ENCODE results near the gene ESRRA. TPM values are rescaled to one million over a fixed set of nuclear protein-coding genes. Genes with fewer than 3 reads are reported as not detected.

The ESRRA gene
- total and polyA plus RNA-seq, 5 donors, result 132 to 199 (median 147) TPM

GRCh38 chr11:64296830-64297698, 8.3 kb upstream of the ESRRA start:
- H3K27ac ChIP-seq (ENCODE audit: low read length), result no peak overlapping the region
- no peak for DNase-seq
- H3K9me3 ChIP-seq (ENCODE audit: control insufficient read depth, low read length), result no peaks in the 10 kb centered on the region
- ATAC-seq, result no peak
- peaks cover 2% of the 10 kb centered on the region for H3K4me1 ChIP-seq (ENCODE audit: control insufficient read depth, insufficient read depth, low read length)
- H3K27me3 ChIP-seq (ENCODE audit: control insufficient read depth, insufficient read depth), result no peaks in the 10 kb centered on the region
- WGBS, result 14% methylated on average over 34 of the region's 34 CpGs
- intact Hi-C loops (cut with DNase I), result no loop called here
- H3K4me3 ChIP-seq (ENCODE audit: low read length), result no peak overlapping the region

- 42% methylated on average over 18 of the region's 18 CpGs for WGBS
- intact Hi-C loops (cut with DNase I), result no loop called here
- no peak overlapping the region for H3K4me3 ChIP-seq (ENCODE audit: low read length)
- H3K4me1 ChIP-seq (ENCODE audit: control insufficient read depth, insufficient read depth, low read length), result peaks cover 2% of the 10 kb centered on the region
- DNase-seq, result peak in 1 of 3 donors; percentile 68
- ATAC-seq, result no peak
- H3K27ac ChIP-seq (ENCODE audit: low read length), result no peak overlapping the region
- H3K27me3 ChIP-seq (ENCODE audit: control insufficient read depth, insufficient read depth), result no peaks in the 10 kb centered on the region
- no peaks in the 10 kb centered on the region for H3K9me3 ChIP-seq (ENCODE audit: control insufficient read depth, low read length)
Measured at GRCh38 chr11:64297699-64298358, 7.5 kb upstream of the ESRRA start.

- H3K9me3 ChIP-seq (ENCODE audit: control insufficient read depth, low read length), result no peaks in the 10 kb centered on the region
- peak overlapping the region; percentile 37 for H3K4me3 ChIP-seq (ENCODE audit: low read length)
- intact Hi-C loops (cut with DNase I), result no loop called here
Measured at GRCh38 chr11:64298966-64299846, 6.1 kb upstream of the ESRRA start.

GRCh38 chr11:64299847-64300648, 5.3 kb upstream of the ESRRA start, which contains the start of gene CATSPERZ:
Gene CATSPERZ (plus strand): TSS chr11:64300358. CDS start chr11:64300411, 53 bp downstream.
- Histone ChIP-seq H3K27ac (ENCODE audit: low read length) (no peak within 1 kb of the TSS), H3K4me1 (ENCODE audit: control insufficient read depth, insufficient read depth, low read length) (peaks cover 6% of the 10 kb centered on the region), H3K4me3 (ENCODE audit: low read length) (peak within 1 kb of the TSS; percentile 37), H3K9me3 (ENCODE audit: control insufficient read depth, low read length) (no peaks in the 10 kb centered on the region), H3K27me3 (ENCODE audit: control insufficient read depth, insufficient read depth) (no peaks in the 10 kb centered on the region)
- intact Hi-C loops (cut with DNase I), result loop anchor here in 2 of 4 donors (2.0 to 5.0 kb wide), 4 partner anchors 63 to 113 kb away; partner anchors contain the start of genes FERMT3 (in 1 of the 2) and STIP1 (in 1 of the 2)
- no peak for ATAC-seq
- WGBS, result 10% methylated on average over 54 of the region's 54 CpGs
- peak in 2 of 3 donors; percentile 66 for DNase-seq

More at GRCh38 chr11:64298966-64299846, 6.1 kb upstream of the ESRRA start:
- peaks cover 6% of the 10 kb centered on the region for H3K4me1 ChIP-seq (ENCODE audit: control insufficient read depth, insufficient read depth, low read length)
- DNase-seq (peak; percentile 74 to 92 (median 91)), ATAC-seq (peak; percentile 54 to 61)
- H3K27ac ChIP-seq (ENCODE audit: low read length), result no peak overlapping the region
- WGBS, result 4% methylated on average over 60 of the region's 60 CpGs
- no peaks in the 10 kb centered on the region for H3K27me3 ChIP-seq (ENCODE audit: control insufficient read depth, insufficient read depth)

GRCh38 chr11:64303109-64304031, 2.0 kb upstream of the ESRRA start:
- H3K27me3 ChIP-seq (ENCODE audit: control insufficient read depth, insufficient read depth), result no peaks in the 10 kb centered on the region
- no peak overlapping the region for H3K4me3 ChIP-seq (ENCODE audit: low read length)

GRCh38 chr11:64304032-64304315, 1.4 kb upstream of the ESRRA start:
- DNase-seq, result no peak
- WGBS, result 55% methylated on average over 5 of the region's 5 CpGs
- no peaks in the 10 kb centered on the region for H3K27me3 ChIP-seq (ENCODE audit: control insufficient read depth, insufficient read depth)
- no peak for ATAC-seq
- intact Hi-C loops (cut with DNase I), result loop anchor here in 1 of 4 donors (5.0 kb wide), 3 partner anchors 67 to 117 kb away; partner anchors contain the start of genes FERMT3 and STIP1
- H3K9me3 ChIP-seq (ENCODE audit: control insufficient read depth, low read length), result no peaks in the 10 kb centered on the region
- H3K4me3 ChIP-seq (ENCODE audit: low read length), result no peak overlapping the region
- H3K27ac ChIP-seq (ENCODE audit: low read length), result peak overlapping the region; percentile 83
- peaks cover 10% of the 10 kb centered on the region for H3K4me1 ChIP-seq (ENCODE audit: control insufficient read depth, insufficient read depth, low read length)

More at GRCh38 chr11:64303109-64304031, 2.0 kb upstream of the ESRRA start:
- Histone ChIP-seq H3K9me3 (ENCODE audit: control insufficient read depth, low read length) (no peaks in the 10 kb centered on the region), H3K27ac (ENCODE audit: low read length) (peak overlapping the region; percentile 83), H3K4me1 (ENCODE audit: control insufficient read depth, insufficient read depth, low read length) (peaks cover 10% of the 10 kb centered on the region)
- intact Hi-C loops (cut with DNase I), result loop anchor here in 1 of 4 donors (5.0 kb wide), 3 partner anchors 66 to 116 kb away; partner anchors contain the start of genes FERMT3 and STIP1
- peak in 2 of 3 donors; percentile 39 to 47 for DNase-seq
- no peak for ATAC-seq
- WGBS, result 84% methylated on average over 13 of the region's 13 CpGs

- DNase-seq (peak; percentile 93 to 98 (median 97)), ATAC-seq (peak; percentile 55 to 56)
- under 1% methylated on average over 46 of the region's 46 CpGs for WGBS
- Histone ChIP-seq H3K4me3 (ENCODE audit: low read length) (peak overlapping the region; percentile 43), H3K9me3 (ENCODE audit: control insufficient read depth, low read length) (no peaks in the 10 kb centered on the region), H3K4me1 (ENCODE audit: control insufficient read depth, insufficient read depth, low read length) (peaks cover 10% of the 10 kb centered on the region), H3K27ac (ENCODE audit: low read length) (peak overlapping the region; percentile 83), H3K27me3 (ENCODE audit: control insufficient read depth, insufficient read depth) (no peaks in the 10 kb centered on the region)
- intact Hi-C loops (cut with DNase I), result loop anchor here in 1 of 4 donors (5.0 kb wide), 3 partner anchors 67 to 117 kb away; partner anchors contain the start of genes FERMT3 and STIP1
Measured at GRCh38 chr11:64304316-64305072, 830 bp upstream of the ESRRA start.

- peak overlapping the region; percentile 59 for H3K4me3 ChIP-seq (ENCODE audit: low read length)
- WGBS, result 1% methylated on average over 71 of the region's 71 CpGs
- H3K27me3 ChIP-seq (ENCODE audit: control insufficient read depth, insufficient read depth), result no peaks in the 10 kb centered on the region
- H3K4me1 ChIP-seq (ENCODE audit: control insufficient read depth, insufficient read depth, low read length), result peaks cover 8% of the 10 kb centered on the region
- peak; percentile 77 to 90 (median 89) for DNase-seq
- intact Hi-C loops (cut with DNase I), result no loop called here
- peak; percentile 25 to 26 for ATAC-seq
- peak overlapping the region; percentile 53 for H3K27ac ChIP-seq (ENCODE audit: low read length)
- no peaks in the 10 kb centered on the region for H3K9me3 ChIP-seq (ENCODE audit: control insufficient read depth, low read length)
Measured at GRCh38 chr11:64305691-64306562, 603 bp downstream of the ESRRA start.

Measured in right cardiac atrium (tissue), 5 donors.